Fibroblast of lung (primary cell): ENCODE measurements around the gene PIR. TPM values are rescaled to one million over a fixed set of nuclear protein-coding genes. Genes with fewer than 3 reads are reported as not detected.

Experiments
- DNase-seq, 2 donors: peaks; one replicate each; pipeline versions ENCODE4 v3.0.0 to v3.0.0-alpha.2; 2010; ENCODE audit warnings: low read depth in 2 of 2
- H2AFZ ChIP-seq: 2 replicates; pipeline ENCODE4 v1.5.1; 2012; ENCODE audit warnings: low read length, control low read depth, inconsistent platforms
- H3K27ac ChIP-seq: 2 replicates; pipeline ENCODE4 v1.5.1; 2011; ENCODE audit warnings: low read length, control low read depth; ENCODE audit not compliant: insufficient read depth
- H3K27me3 ChIP-seq: 2 replicates; pipeline ENCODE4 v1.5.1; 2011; ENCODE audit warnings: mild to moderate bottlenecking, low read length; ENCODE audit not compliant: control insufficient read depth, insufficient read depth
- H3K36me3 ChIP-seq: 2 replicates; pipeline ENCODE4 v1.5.1; 2011; ENCODE audit warnings: low read length; ENCODE audit not compliant: control insufficient read depth, insufficient read depth
- H3K4me1 ChIP-seq: 2 replicates; pipeline ENCODE4 v1.5.1; 2011; ENCODE audit warnings: low read length; ENCODE audit not compliant: control insufficient read depth, insufficient read depth; ENCODE audit errors: extremely low read depth
- H3K4me2 ChIP-seq: 2 replicates; pipeline ENCODE4 v1.5.1; 2011; ENCODE audit warnings: low read length, control low read depth; ENCODE audit not compliant: insufficient read depth; ENCODE audit errors: extremely low read depth
- H3K4me3 ChIP-seq, 4 experiments: fragments of 200-600 bp in 1 of 4; sonication (generic) in 1 of 4; replicated peaks in 1 of 4; 2 replicates each; pipeline ENCODE4 v1.5.1; 2011 to 2016; ENCODE audit warnings: low read length in 4 of 4, low read depth in 3 of 4, mild to moderate bottlenecking in 3 of 4, control low read depth in 2 of 4, inconsistent platforms in 1 of 4, mixed read lengths in 1 of 4; ENCODE audit not compliant: insufficient read depth in 1 of 4; ENCODE audit errors: control extremely low read depth in 1 of 4
- H3K79me2 ChIP-seq: 2 replicates; pipeline ENCODE4 v1.5.1; 2012; ENCODE audit warnings: mild to moderate bottlenecking, low read length, inconsistent platforms; ENCODE audit not compliant: control insufficient read depth, insufficient read depth
- H3K9ac ChIP-seq: 2 replicates; pipeline ENCODE4 v1.5.1; 2011; ENCODE audit warnings: mild to moderate bottlenecking, low read length, control low read depth; ENCODE audit not compliant: insufficient read depth
- H3K9me3 ChIP-seq: 2 replicates; pipeline ENCODE4 v1.5.1; 2012; ENCODE audit warnings: low read depth, low read length; ENCODE audit not compliant: control insufficient read depth, insufficient read depth
- H4K20me1 ChIP-seq: 2 replicates; pipeline ENCODE4 v1.5.1; 2011; ENCODE audit warnings: low read length; ENCODE audit not compliant: control insufficient read depth, insufficient read depth; ENCODE audit errors: extremely low read depth
- EZH2 ChIP-seq: IDR thresholded peaks from 2 replicates; pipeline ENCODE4 v1.5.1; 2012; ENCODE audit warnings: low read length, control low read depth, mild to moderate bottlenecking; ENCODE audit errors: missing control alignments
- polyA plus RNA-seq, 2 donors: library from polyadenylated mRNA; depleted of rRNA in 1 of 2; stranded (reverse) in 1 of 2; unstranded in 1 of 2; fragments of >200 nt; gene quantifications; 2 replicates each; pipeline ENCODE4 v1.2.1, GENCODE V29; 2011 to 2012; ENCODE audit warnings: missing spikeins in 1 of 2
- total RNA-seq: library from RNA; depleted of rRNA; stranded (reverse); fragments of >200 nt; gene quantifications from 2 replicates; pipeline ENCODE4 v1.2.1, GENCODE V29; 2014
- TF ChIP-seq, protein P1 (sequence below), 2 donors: IDR thresholded peaks in 1 of 2; conservative IDR thresholded peaks in 1 of 2; 1 replicate in 1 of 2; 2 replicates in 1 of 2; pipeline ENCODE4 v1.5.1; 2011 to 2012; ENCODE audit warnings: low read length in 2 of 2, control low read depth in 1 of 2, inconsistent platforms in 1 of 2, low read depth in 1 of 2, mild to moderate bottlenecking in 1 of 2

Gene PIR
- total and polyA plus RNA-seq, 2 donors (not counting 1 experiment from before 2014, with no cell fraction given): 17.0 to 19.9 TPM

DNA sequence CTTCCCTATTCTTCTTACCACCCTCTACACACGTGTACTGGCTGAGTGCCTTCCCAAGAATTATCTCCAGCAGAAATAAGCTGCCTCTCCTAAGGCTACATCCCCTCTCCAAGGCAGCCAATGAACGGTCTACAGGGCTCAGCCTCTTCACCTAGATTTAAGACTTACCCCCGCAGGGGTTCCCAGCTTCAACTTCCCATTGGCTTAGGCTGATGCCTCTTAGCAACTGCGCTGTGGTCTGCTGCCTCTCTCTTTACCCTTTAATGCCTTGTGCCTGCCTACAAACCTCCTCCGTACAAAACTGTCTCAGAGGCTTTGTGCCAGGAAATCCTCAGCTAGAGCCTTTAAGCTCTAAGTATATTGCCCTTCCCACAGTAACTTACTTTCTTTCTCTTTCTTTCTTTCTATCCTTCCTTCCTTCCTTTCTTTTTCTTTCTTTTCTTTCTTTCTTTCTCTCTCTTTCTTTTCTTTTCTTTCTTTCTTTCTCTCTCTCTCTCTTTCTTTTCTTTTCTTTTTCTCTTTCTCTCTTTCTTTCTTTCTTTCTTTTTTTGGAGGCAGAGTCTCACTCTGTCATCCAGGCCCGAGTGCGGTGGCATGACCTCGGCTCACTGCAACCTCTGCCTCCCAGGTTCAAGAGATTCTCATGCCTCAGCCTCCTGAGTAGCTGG is 142.7 kb downstream of the PIR start:
- TF ChIP-seq EZH2: no peak
- TF ChIP-seq, protein P1, sequence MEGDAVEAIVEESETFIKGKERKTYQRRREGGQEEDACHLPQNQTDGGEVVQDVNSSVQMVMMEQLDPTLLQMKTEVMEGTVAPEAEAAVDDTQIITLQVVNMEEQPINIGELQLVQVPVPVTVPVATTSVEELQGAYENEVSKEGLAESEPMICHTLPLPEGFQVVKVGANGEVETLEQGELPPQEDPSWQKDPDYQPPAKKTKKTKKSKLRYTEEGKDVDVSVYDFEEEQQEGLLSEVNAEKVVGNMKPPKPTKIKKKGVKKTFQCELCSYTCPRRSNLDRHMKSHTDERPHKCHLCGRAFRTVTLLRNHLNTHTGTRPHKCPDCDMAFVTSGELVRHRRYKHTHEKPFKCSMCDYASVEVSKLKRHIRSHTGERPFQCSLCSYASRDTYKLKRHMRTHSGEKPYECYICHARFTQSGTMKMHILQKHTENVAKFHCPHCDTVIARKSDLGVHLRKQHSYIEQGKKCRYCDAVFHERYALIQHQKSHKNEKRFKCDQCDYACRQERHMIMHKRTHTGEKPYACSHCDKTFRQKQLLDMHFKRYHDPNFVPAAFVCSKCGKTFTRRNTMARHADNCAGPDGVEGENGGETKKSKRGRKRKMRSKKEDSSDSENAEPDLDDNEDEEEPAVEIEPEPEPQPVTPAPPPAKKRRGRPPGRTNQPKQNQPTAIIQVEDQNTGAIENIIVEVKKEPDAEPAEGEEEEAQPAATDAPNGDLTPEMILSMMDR (conservative IDR thresholded peaks at IDR 0.05 in 1 of 2, IDR thresholded peaks at IDR 0.05 in 1 of 2; ENCODE audit: low read depth in 1 of 2, low read length in 2 of 2): no peak
- DNase-seq: no peak
- no peak overlapping the region for H2AFZ ChIP-seq
- no peaks in the 10 kb centered on the region for H4K20me1 ChIP-seq
- no peaks in the 10 kb centered on the region for H3K79me2 ChIP-seq
- no peak overlapping the region for H3K4me3 ChIP-seq
- H3K9me3 ChIP-seq: no peaks in the 10 kb centered on the region
- no peaks in the 10 kb centered on the region for H3K4me1 ChIP-seq
- H3K27ac ChIP-seq: no peak overlapping the region
- no peak overlapping the region for H3K9ac ChIP-seq
- H3K36me3 ChIP-seq: no peaks in the 10 kb centered on the region
- H3K4me2 ChIP-seq: no peak overlapping the region
- no peaks in the 10 kb centered on the region for H3K27me3 ChIP-seq

DNA sequence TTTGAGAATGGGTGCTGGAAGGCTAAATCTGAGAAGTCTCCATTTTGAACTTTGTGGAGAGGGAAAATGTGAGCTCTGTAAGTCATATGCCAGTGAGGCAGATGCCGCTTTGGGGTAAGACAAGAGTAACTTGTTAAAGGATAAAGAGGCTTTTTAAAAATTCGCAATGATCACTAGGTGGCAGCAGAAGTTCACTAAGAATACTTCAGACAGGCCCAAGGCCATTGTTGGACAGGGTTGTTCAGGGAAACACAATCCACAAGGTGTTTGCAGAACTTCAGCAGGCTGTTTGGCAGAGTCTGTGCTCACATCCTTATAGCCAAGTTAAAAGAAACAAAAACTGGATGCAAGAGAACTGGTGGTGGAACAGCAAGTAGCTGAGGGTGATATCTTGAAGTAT is 144.1 kb downstream of the PIR start:
- H3K9me3 ChIP-seq: no peaks in the 10 kb centered on the region
- H2AFZ ChIP-seq: no peak overlapping the region
- TF ChIP-seq, protein P1 (conservative IDR thresholded peaks at IDR 0.05 in 1 of 2, IDR thresholded peaks at IDR 0.05 in 1 of 2; ENCODE audit: low read depth in 1 of 2, low read length in 2 of 2): peak; percentile 44 to 53
- no peak for TF ChIP-seq EZH2
- no peak overlapping the region for H3K4me3 ChIP-seq
- peak; percentile 48 to 78 for DNase-seq
- no peaks in the 10 kb centered on the region for H3K27me3 ChIP-seq
- no peaks in the 10 kb centered on the region for H3K4me1 ChIP-seq
- no peak overlapping the region for H3K9ac ChIP-seq
- H4K20me1 ChIP-seq: no peaks in the 10 kb centered on the region
- no peak overlapping the region for H3K4me2 ChIP-seq
- no peak overlapping the region for H3K27ac ChIP-seq
- no peaks in the 10 kb centered on the region for H3K79me2 ChIP-seq
- no peaks in the 10 kb centered on the region for H3K36me3 ChIP-seq

- Histone ChIP-seq H3K4me1 (peaks cover 2% of the 10 kb centered on the region), H2AFZ (no peak overlapping the region), H3K4me3 (no peak overlapping the region), H3K27me3 (no peaks in the 10 kb centered on the region), H3K27ac (no peak overlapping the region), H3K9me3 (no peaks in the 10 kb centered on the region), H3K36me3 (no peaks in the 10 kb centered on the region), H3K79me2 (no peaks in the 10 kb centered on the region), H4K20me1 (no peaks in the 10 kb centered on the region), H3K9ac (no peak overlapping the region), H3K4me2 (no peak overlapping the region)
- no peak for DNase-seq
- TF ChIP-seq, protein P1 (conservative IDR thresholded peaks at IDR 0.05 in 1 of 2, IDR thresholded peaks at IDR 0.05 in 1 of 2; ENCODE audit: low read depth in 1 of 2, low read length in 2 of 2): no peak
- no peak for TF ChIP-seq EZH2
These were observed 147.2 kb downstream of the PIR start for GRCh38 chrX:15345976-15346375.
